C1 segment of cervical spinal cord (tissue), 14 donors: ENCODE results near the gene UCP2.

Source experiments
- DNase-seq, 14 donors: peaks; one replicate each; lab custom pipeline; 2025; lab: John Stamatoyannopoulos, UW

The UCP2 gene

GRCh38 chr11:74010306-74011300 lies 28.0 kb upstream of the UCP2 start:
- no peak for DNase-seq

DNA sequence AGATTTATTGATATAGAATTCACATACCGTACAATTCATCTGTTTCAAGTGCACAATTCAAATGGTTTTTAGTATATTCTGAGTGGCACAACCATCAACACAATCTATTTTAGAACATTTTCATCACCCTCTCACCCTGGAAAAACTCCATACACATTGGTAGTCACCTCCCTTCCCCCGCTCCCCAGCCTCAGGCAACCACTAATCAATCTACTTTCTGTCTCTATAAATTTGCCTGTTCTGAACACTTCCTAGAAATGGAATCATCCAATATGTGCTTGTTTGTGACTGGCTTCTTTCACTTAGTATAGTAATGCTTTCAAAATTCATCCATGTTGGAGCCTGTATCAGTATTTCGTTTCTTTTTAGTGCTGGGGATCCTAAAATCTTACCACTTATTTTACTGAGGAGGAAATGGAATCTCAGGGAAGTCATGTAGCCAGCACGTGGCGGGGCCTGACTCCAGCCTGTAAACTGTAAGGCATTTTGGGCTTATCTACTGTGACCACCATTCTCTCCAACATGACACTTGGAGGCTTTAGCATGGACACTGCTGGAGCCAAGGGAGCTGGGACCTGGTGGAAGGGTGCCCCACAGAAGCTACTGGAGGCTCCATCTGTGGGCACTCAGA lies 27.1 kb upstream of the UCP2 start:
- DNase-seq = no peak

- DNase-seq = no peak
Measured at GRCh38 chr11:74009230-74009547, 26.5 kb upstream of the UCP2 start.

DNA sequence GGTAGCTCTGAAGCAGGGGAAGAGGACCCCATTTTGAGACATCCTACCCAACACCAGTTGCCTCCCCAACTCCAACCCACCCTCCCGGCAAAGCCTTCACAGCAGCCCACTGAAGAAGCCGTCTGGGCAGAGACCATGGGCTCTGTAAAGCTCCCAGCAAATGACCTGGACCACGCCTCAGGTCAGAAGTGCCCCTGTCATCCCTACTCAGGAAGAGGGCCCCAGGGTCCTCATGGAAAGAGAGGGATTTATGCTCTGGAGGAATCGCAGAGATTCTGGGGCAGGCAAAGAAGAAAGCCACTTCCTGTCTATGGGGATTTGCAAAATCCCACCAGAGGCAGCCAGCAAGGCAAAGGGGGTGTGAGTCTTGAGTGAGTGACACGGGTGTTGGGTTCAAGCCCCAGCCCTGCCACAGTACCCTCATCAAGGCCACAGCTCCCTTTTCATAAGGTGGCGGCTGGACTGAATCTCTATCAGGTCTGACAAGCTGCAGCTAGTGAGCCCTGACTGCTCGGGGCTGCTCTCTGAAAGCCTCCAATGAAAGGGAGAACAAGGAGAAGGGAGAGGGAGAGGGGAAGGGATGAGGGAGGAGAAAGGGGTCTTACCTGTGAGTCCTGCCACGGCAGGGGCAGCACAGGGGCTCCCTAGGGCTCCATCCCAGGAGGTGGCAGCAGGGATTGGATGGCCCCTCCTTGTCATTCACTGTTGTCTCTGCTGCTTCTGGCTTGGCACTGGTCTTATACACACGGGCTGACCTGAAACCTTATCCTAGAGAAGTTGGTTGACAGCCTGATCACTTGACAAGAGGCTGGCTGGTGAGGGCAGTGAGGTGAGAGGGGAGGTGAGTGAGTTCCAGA lies 26.0 kb upstream of the UCP2 start, which contains the start of gene UCP3:
Gene UCP3, minus strand, starts transcription at position 713 of the 857 bp plus-strand sequence. CDS start 2,043 bp downstream, outside the sequence.
- no peak for DNase-seq

DNA sequence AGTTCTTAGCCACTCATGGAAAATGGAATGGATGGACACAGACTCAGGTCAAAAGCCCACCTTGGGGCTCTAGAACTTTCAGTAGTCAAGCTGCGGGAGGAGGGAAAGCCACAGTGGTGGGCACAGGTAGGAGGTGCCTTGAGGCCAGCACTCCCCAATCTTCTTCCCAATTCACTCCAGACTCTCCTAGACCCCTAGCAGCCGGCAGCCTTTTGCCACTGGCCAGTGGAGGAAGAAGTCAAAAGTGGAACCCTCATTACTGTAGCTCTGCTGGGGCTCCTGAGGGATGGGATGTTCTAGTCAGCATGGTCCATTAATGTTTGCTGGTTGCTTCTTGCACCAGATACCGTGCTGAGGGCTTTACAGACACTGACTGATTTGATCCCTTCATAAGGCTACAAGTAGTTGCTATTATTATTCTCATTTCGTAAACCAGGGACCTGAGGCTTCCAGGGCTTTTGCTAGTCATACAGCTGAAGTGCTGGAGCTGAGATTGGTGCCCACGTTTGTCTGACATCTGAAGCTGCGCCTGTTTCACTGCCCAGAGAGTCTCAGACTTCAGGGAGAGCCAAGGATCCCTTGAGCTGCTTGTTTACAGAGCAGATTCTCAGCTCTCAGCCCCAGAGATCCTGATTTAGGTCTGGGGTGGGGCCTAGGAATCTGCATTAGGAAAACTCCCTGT lies 25.2 kb upstream of the UCP2 start:
- no peak for DNase-seq

- DNase-seq = no peak
Measured at GRCh38 chr11:74006743-74007304, 24.2 kb upstream of the UCP2 start.

DNA sequence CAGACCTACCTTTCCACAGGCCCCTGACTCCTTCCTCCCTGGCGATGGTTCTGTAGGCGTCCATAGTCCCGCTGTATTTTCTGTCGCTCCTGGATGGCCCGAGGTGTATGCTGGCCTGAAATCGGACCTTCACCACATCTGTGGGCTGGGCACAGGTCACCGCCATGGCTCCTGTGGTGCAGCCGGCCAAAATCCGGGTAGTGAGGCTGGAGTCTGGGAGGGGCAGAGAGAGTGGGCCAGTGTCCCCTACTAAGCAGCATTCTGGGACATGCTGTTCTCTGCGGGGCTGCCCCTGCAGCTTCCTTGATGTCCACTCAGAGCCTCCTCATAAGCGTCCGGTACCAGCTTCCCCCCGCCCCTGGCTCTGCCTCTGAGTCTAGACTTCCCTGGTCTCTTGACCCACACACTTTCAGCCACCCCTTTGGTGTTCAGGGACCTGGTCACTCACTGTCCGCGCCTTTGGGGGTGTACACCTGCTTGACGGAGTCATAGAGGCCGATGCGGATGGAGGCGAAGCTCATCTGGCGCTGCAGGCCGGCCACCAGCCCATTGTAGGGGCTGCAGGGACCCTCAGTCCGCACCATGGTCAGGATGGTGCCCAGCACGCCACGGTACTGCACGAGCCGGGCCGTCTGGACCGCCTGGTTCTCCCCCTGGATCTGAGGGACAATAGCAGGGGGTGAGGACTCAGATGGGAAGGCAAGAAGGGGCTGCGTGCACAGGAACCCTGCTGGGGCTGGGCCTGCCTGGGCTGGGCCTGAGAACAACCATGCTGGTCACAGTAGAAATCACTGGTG lies 23.3 kb upstream of the UCP2 start:
- no peak for DNase-seq

- no peak for DNase-seq
Measured at GRCh38 chr11:74004759-74005615, 22.3 kb upstream of the UCP2 start.

DNA sequence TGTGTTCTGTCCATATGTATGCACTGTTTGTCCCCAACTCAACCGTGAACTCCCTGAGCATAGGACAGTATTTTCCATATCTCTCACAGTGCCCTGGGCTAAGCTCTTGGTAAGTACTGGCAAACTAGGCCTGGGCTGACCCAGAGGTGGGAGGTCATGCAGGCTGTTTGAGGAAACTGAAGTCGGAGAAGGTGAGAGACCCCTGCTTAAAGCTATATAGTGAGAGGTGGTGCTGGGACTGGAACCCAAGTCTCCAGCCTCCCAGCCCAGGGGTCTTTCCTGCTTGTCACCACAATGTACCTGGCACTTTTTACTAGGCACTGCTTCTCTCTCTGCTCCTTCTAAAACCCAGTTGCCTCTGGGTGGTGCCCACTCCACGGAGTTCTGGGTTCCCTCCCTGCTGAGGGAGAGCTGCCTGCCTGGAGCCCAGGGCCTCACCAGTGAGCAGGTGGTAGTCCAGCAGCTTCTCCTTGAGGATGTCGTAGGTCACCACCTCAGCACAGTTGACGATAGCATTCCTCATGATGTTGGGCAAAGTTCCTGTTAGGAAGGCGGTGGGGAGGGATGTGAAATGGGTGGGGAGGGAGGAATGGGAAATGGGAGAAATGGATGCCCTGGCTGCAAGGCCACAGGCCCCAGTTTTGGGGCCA lies 21.5 kb upstream of the UCP2 start:
- DNase-seq = no peak

- no peak for DNase-seq
Measured at GRCh38 chr11:74002832-74003231, 20.2 kb upstream of the UCP2 start.

DNA sequence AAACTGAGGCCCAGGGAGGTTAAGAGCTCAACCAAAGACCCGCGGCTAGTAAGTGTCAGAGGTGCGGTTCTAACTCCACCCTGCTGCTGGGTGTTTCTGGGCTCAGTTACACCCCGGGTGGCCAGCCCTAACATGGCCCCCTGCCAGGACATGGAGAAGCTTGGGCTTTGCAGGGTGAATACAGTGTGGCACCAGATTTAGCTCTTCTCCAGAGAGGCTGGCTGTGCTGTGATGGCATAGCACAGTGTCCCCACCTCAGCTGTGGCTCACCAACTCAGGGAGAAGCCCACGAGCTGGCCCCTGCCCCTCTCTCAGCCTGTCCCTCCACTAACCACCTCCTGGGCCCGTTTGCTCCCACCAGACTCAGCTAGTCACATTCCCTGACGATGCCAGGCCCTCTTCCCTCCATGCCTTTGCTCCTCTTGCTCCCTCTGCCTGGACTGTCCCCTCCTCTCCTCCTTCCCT lies 19.2 kb upstream of the UCP2 start:
- no peak for DNase-seq

GRCh38 chr11:74000307-74001133 lies 17.9 kb upstream of the UCP2 start:
- DNase-seq = no peak

GRCh38 chr11:73999581-74000306 lies 17.1 kb upstream of the UCP2 start:
- no peak for DNase-seq

- no peak for DNase-seq
Measured at GRCh38 chr11:73998846-73999575, 16.4 kb upstream of the UCP2 start.

GRCh38 chr11:73997120-73997770 lies 14.6 kb upstream of the UCP2 start:
- no peak for DNase-seq
